Left ventricle myocardium inferior (tissue), 1 donor: ENCODE results near the gene MYRIP. TPM values are rescaled to one million over a fixed set of nuclear protein-coding genes. Genes with fewer than 3 reads are reported as not detected.

Experiments
- DNase-seq: peaks from one replicate; pipeline ENCODE4 v3.0.0-alpha.2; 2020
- H3K27ac ChIP-seq: fragments of 200-600 bp; replicated peaks from 2 replicates; pipeline ENCODE4 v1.8.0; 2021
- H3K27me3 ChIP-seq: fragments of 200-600 bp; 2 replicates; pipeline ENCODE4 v1.8.0; 2021; ENCODE audit warnings: low read depth
- H3K36me3 ChIP-seq: fragments of 200-600 bp; 2 replicates; pipeline ENCODE4 v1.8.0; 2021
- H3K4me1 ChIP-seq: fragments of 200-600 bp; 2 replicates; pipeline ENCODE4 v1.8.0; 2021
- H3K4me3 ChIP-seq: fragments of 200-600 bp; 2 replicates; pipeline ENCODE4 v1.8.0; 2021; ENCODE audit warnings: mild to moderate bottlenecking, moderate library complexity
- H3K9me3 ChIP-seq: fragments of 200-600 bp; replicated peaks from 2 replicates; pipeline ENCODE4 v1.8.0; 2021
- intact Hi-C: fragments of 100-400 bp; cut with micrococcal nuclease; formaldehyde crosslinking; loops from one replicate; pipeline ENCODE4 v1.11.0; 2022
- total RNA-seq: library from RNA; stranded (reverse); fragmentation: NEBNext Ultra II Directional; extraction: Animal tissue kit (Norgen Biotek cat#: 25700); gene quantifications from one replicate; pipeline ENCODE4 v1.2.1, GENCODE V29; 2021
- TF ChIP-seq, protein P1 (sequence below): fragments of 200-600 bp; IDR thresholded peaks from 2 replicates; pipeline ENCODE4 v1.8.0; 2021; ENCODE audit warnings: antibody characterized with exemption, mild to moderate bottlenecking, borderline replicate concordance
- donor health status: DM: no; HTN: yes; CAD: no; lungs with severe emphysema.

MYRIP gene
- total RNA-seq, 1 donor from 2014 or later: 1.5 TPM

DNA sequence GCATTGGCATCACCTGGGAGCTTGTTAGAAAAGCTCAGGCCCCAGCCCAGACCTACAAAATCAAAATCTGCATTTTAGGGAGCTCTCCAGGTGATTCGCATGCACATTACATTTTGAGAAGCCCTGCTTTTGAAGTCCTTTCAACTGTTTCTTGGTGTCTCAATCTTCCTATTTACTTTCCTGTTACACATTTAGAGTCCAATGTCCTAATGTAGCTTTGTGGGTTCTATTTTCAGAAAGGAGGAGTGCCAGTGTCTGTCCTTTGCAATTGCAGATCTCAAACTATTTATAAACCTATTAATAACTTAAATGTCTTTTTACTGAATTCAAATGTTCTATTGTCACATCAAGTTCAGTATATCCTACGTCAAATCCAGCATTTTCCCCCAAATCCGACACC lies 27.8 kb upstream of the MYRIP start:
- H3K27ac ChIP-seq: no peak overlapping the region
- no peaks in the 10 kb centered on the region for H3K36me3 ChIP-seq
- H3K27me3 ChIP-seq: no peaks in the 10 kb centered on the region
- peaks cover 18% of the 10 kb centered on the region for H3K4me1 ChIP-seq
- TF ChIP-seq, protein P1, sequence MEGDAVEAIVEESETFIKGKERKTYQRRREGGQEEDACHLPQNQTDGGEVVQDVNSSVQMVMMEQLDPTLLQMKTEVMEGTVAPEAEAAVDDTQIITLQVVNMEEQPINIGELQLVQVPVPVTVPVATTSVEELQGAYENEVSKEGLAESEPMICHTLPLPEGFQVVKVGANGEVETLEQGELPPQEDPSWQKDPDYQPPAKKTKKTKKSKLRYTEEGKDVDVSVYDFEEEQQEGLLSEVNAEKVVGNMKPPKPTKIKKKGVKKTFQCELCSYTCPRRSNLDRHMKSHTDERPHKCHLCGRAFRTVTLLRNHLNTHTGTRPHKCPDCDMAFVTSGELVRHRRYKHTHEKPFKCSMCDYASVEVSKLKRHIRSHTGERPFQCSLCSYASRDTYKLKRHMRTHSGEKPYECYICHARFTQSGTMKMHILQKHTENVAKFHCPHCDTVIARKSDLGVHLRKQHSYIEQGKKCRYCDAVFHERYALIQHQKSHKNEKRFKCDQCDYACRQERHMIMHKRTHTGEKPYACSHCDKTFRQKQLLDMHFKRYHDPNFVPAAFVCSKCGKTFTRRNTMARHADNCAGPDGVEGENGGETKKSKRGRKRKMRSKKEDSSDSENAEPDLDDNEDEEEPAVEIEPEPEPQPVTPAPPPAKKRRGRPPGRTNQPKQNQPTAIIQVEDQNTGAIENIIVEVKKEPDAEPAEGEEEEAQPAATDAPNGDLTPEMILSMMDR: no peak
- no peak for DNase-seq
- no peak overlapping the region for H3K4me3 ChIP-seq
- intact Hi-C loops: no loop called here
- H3K9me3 ChIP-seq: no peaks in the 10 kb centered on the region

GRCh38 chr3:39783680-39784079 lies 25.7 kb upstream of the MYRIP start:
- Histone ChIP-seq H3K27ac (no peak overlapping the region), H3K36me3 (no peaks in the 10 kb centered on the region), H3K4me3 (no peak overlapping the region), H3K9me3 (no peaks in the 10 kb centered on the region), H3K27me3 (no peaks in the 10 kb centered on the region), H3K4me1 (peaks cover 18% of the 10 kb centered on the region)
- TF ChIP-seq, protein P1: no peak
- no peak for DNase-seq
- intact Hi-C loops: no loop called here

DNA sequence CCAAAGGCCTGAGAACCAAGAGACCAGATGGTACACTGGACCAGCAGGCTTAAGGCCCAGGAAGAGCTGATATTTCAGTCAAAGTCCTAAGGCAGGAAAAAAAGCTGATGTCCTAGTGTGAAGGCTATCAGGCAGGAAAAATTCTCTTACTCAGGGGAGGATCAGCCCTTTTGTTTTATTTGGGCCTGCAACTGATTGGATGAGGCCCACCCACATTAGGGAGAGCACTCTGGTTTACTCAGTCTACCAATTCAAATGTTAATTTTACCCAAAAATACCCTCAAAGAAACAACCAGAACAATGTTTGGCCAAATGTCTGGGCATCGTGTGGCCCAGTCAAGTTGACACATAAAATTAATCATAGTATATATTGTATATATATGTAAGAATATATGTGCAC lies 24.5 kb upstream of the MYRIP start:
- intact Hi-C loops: no loop called here
- Histone ChIP-seq H3K4me3 (no peak overlapping the region), H3K36me3 (no peaks in the 10 kb centered on the region), H3K27ac (no peak overlapping the region), H3K9me3 (no peaks in the 10 kb centered on the region), H3K4me1 (peaks cover 18% of the 10 kb centered on the region), H3K27me3 (no peaks in the 10 kb centered on the region)
- TF ChIP-seq, protein P1: no peak
- no peak for DNase-seq

GRCh38 chr3:39788128-39788883 lies 21.1 kb upstream of the MYRIP start:
- H3K4me1 ChIP-seq: no peaks in the 10 kb centered on the region
- DNase-seq: no peak
- H3K4me3 ChIP-seq: no peak overlapping the region
- no peaks in the 10 kb centered on the region for H3K27me3 ChIP-seq
- H3K9me3 ChIP-seq: no peaks in the 10 kb centered on the region
- TF ChIP-seq, protein P1: no peak
- H3K36me3 ChIP-seq: no peaks in the 10 kb centered on the region
- intact Hi-C loops: no loop called here
- H3K27ac ChIP-seq: no peak overlapping the region

- Histone ChIP-seq H3K27me3 (no peaks in the 10 kb centered on the region), H3K4me1 (no peaks in the 10 kb centered on the region), H3K9me3 (no peaks in the 10 kb centered on the region), H3K36me3 (no peaks in the 10 kb centered on the region), H3K4me3 (no peak overlapping the region), H3K27ac (no peak overlapping the region)
- TF ChIP-seq, protein P1: no peak
- intact Hi-C loops: no loop called here
- DNase-seq: no peak
Observed at GRCh38 chr3:39791603-39792002, 17.8 kb upstream of the MYRIP start.
